GM19025 (cell line): ENCODE results near the gene CWF19L2.
A peak's percentile ranks its signal among the peaks of the same experiment; 100 is the strongest.
"Not testable (repeated sequence)": the region's sequence is repeated elsewhere in the genome, so short reads cannot be mapped to it uniquely, and the experiment has no call there.

Experiments used
- ATAC-seq: cut with Tn5 transposase; IDR thresholded peaks from one replicate; pipeline ENCODE4 v1.9.1; 2021; ENCODE audit warnings: mild to moderate bottlenecking, low read depth, moderate library complexity; ENCODE audit not compliant: unreplicated experiment

The CWF19L2 gene

GRCh38 chr11:107439586-107440167 is 17.9 kb downstream of the CWF19L2 start:
- no peak for ATAC-seq

- no peak for ATAC-seq
Observed at GRCh38 chr11:107438148-107438547, 19.5 kb downstream of the CWF19L2 start.

GRCh38 chr11:107430525-107430924 is 27.1 kb downstream of the CWF19L2 start:
- no peak for ATAC-seq

- no peak for ATAC-seq
Observed at GRCh38 chr11:107427569-107428180, 29.9 kb downstream of the CWF19L2 start.

DNA sequence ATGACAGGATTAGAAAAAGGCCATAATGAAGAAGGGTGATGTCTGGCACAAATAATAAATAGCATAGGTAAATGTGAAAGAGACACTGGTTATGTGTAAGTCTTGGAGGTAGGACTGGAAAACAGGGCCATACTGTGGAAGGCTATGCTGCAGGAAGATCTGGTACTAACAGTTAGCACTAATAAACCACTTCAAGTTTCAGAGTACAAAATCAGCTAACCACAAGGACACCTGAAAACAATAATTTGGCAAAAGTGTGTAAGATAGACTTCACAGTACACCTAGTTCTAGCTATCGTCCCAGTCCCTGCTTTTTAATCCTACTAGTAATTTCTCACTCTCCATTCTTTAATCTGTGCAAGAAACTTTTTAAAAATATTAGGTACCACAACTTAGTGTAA is 44.3 kb downstream of the CWF19L2 start:
- no peak for ATAC-seq

GRCh38 chr11:107408762-107409211 is 48.8 kb downstream of the CWF19L2 start:
- ATAC-seq, result peak; percentile 50

DNA sequence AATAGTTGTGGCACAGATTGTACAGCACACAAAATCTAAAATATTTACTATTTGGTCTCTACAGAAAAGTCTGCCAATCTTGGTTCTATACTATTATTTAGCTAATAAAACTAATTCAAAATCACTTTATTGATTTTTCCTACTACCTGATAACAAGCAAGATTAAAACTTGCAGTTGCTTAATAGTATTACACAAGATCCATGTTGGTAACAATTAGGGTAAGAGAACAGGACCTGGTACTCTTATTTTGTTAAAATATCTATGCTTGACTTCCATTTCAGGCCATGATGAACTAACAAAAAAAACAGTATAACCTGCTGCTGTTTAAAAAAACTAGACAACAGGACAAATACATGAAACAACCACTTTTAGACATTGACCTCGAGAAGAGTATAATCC is 52.4 kb downstream of the CWF19L2 start:
- ATAC-seq, result no peak

GRCh38 chr11:107401131-107401530 is 56.5 kb downstream of the CWF19L2 start:
- not testable (repeated sequence) for ATAC-seq

GRCh38 chr11:107397357-107397756 is 60.3 kb downstream of the CWF19L2 start:
- ATAC-seq, result no peak

DNA sequence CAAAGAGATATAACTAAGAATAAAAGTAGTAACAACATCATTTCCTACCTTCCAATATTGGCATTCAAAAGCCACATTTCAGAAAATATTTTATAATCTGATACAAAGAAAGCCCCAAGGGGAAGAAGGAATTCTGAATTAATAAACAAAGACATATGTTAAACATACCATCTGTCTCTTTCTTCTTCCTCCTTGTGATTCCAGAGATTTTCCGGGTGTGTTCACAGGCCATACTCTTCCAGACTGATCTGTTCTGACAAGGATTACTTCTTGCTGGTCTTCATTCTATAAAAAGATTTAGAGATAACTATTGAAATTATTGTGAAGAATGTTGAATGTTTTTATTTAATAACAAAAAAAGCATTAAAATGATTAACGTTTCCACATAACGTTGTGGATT is 65.0 kb downstream of the CWF19L2 start:
- no peak for ATAC-seq

DNA sequence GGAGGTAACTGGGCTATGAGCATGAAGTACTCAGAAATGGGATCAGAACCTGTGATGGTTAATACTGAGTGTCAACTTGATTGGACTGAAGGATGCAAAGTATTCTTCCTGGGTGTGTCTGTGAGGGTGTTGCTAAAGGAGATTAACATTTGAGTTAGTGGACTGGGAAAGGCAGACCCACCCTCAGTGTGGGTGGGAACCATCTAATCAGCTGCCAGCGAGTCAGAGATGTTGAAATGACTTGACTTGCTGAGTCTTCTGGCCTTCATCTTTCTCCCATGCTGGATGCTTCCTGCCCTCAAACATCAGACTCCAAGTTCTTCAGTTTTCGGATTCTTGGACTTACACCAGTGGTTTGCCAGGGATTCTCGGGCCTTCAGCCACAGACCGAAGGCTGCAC is 66.9 kb downstream of the CWF19L2 start:
- not testable (repeated sequence) for ATAC-seq

DNA sequence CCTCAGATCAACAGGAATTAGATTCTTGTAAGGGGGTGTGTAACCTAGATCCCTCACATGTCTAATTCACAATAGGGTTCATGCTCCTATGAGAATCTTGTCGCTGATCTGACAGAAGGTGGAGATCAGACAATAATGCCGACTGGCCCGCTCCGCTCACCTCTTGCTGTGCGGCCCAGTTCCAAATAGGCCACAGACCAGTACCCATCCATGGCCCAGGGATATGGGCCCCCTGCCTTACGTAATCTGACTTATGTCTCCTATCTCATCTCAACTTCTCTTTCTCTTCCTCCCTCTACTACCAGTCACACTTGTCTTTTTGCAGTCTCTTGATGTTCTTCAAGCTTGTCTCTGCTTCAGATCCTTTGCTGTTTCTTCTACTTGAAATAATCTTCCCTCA is 70.0 kb downstream of the CWF19L2 start:
- ATAC-seq, result no peak

DNA sequence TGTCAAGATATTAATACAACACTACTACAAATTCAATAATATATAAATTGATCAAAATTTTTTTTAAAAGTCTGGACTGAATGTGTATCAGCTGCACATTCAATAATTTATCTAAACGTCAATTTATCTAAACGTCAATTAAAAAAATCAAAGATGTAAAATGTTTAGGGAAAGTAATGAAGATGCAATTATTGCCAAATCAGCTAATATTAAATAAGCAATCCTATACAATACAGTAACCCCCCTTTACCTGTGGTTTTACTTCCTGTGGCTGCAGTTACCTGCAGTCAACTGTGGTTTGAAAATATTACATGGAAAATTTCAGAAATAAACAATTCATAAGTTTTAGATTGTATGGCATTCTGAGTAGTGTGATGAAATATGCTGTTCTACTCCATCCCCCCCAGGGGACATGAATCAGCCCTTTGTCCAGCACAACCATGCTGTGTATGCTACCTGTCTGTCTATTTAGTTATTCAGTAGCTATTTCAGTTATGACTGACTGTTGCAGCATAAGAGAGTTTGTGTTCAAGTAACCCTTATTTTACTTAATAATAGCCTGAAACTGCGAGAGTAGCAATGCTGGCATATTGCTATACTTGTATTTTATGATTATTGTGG is 72.2 kb downstream of the CWF19L2 start:
- no peak for ATAC-seq

- no peak for ATAC-seq
Observed at GRCh38 chr11:107384144-107384852, 73.3 kb downstream of the CWF19L2 start.

- no peak for ATAC-seq
Observed at GRCh38 chr11:107372439-107372838, 85.2 kb downstream of the CWF19L2 start.

DNA sequence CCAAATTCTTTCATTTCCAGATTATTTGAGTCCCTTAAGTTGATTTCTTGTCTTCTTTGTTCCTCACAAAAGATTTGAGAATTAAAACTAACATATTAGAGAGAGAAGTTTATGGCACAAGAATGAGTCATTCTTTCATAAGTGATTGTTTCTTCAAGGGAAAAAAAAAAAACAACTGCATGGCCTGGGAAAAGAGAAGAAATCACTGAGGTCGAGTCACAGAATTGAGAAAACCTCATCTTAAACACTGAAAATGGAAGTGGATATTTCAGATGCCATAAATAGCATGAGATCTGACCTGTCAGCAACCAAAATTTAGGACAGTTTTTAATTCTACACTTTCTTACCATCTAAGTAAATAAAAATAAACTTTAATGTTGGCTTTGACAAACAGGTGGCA is 87.2 kb downstream of the CWF19L2 start:
- ATAC-seq, result no peak

DNA sequence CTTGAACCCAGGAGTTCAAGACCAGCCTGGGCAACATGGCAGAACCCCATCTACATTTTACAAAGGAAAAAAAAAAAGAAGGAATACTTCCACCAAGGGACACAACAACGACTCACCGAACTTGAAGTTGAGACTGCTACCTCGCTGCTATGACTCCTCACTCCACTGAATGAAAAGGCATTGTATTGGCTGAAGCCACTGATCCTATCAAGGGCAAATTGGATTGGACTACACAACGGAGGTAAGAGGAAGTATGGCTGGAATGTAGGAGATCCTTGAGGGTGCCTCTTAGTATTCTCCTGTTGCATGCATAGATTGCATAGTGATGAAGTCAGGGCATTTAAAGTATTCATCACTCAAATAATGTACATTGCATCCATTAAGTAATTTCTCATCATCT is 97.9 kb downstream of the CWF19L2 start:
- ATAC-seq, result no peak

DNA sequence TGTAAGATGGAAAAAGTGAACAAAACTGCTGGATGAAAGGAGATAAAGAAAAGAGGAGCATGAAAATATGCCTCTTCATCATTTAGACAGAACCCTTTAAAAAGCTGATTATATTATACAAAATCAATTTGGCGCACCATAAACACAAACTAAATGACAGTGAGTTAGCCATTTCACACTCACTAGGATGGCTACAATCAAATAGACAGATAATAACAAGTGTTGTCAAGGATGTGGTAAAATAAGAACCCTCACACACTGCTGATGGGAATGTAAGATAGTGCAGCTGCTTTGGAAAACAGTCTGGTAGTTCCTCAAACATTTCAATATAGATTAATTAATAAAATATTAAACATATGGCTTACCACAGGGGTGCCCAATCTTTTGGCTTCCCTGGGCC is 99.7 kb downstream of the CWF19L2 start:
- no peak for ATAC-seq

GRCh38 chr11:107354780-107355179 is 102.8 kb downstream of the CWF19L2 start:
- ATAC-seq, result no peak

- no peak for ATAC-seq
Observed at GRCh38 chr11:107337917-107338316, 119.7 kb downstream of the CWF19L2 start.

DNA sequence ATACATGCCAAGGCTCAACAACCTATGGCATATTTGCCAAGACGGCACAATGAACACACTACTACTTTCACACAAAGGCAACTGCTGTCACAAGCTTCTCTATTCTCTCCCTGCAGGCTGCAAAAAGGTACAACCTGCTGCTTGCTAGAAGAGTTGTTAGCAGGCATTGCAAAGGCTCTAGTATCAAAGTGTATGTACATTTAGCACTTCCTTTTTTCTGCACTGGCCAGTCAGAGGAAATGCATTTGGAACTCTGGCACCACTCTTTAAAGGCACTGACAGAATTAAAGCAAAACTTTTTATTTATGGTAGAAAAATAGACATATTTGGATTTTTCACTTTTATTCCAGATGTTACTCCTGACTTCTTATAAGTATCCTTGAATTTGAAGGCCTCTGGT is 125.9 kb downstream of the CWF19L2 start:
- ATAC-seq, result no peak
